GM12892 (cell line): Measurements from ENCODE around the gene LIG1. TPM values are rescaled to one million over a fixed set of nuclear protein-coding genes. Genes with fewer than 3 reads are reported as not detected.

Experiments used
- DNase-seq: peaks from one replicate; pipeline ENCODE4 v3.0.0; 2011; ENCODE audit not compliant: insufficient read length
- FAIRE-seq: peaks from 2 replicates; lab custom pipeline; 2011; peaks lifted over from hg19 to GRCh38; lab: Jason Lieb, UNC
- POLR2A ChIP-seq: IDR thresholded peaks from 2 replicates; pipeline ENCODE4 v1.6.1; 2011; ENCODE audit warnings: low read depth, low read length, control low read depth
- POLR2AphosphoS5 ChIP-seq: IDR thresholded peaks from 2 replicates; pipeline ENCODE4 v1.6.1; 2011; ENCODE audit warnings: low read depth, low read length, control low read depth
- TAF1 ChIP-seq: IDR thresholded peaks from 2 replicates; pipeline ENCODE4 v1.6.1; 2011; ENCODE audit warnings: low read depth, mild to moderate bottlenecking, control low read depth, low read length, borderline replicate concordance
- polyA plus RNA-seq: library from polyadenylated mRNA; unstranded; fragments of >200 nt; gene quantifications from one replicate; pipeline ENCODE4 v1.2.1, GENCODE V29; 2012; ENCODE audit warnings: missing spikeins, inconsistent platforms; ENCODE audit not compliant: missing spikeins

LIG1 gene
- polyA plus RNA-seq = 67.7 TPM

DNA sequence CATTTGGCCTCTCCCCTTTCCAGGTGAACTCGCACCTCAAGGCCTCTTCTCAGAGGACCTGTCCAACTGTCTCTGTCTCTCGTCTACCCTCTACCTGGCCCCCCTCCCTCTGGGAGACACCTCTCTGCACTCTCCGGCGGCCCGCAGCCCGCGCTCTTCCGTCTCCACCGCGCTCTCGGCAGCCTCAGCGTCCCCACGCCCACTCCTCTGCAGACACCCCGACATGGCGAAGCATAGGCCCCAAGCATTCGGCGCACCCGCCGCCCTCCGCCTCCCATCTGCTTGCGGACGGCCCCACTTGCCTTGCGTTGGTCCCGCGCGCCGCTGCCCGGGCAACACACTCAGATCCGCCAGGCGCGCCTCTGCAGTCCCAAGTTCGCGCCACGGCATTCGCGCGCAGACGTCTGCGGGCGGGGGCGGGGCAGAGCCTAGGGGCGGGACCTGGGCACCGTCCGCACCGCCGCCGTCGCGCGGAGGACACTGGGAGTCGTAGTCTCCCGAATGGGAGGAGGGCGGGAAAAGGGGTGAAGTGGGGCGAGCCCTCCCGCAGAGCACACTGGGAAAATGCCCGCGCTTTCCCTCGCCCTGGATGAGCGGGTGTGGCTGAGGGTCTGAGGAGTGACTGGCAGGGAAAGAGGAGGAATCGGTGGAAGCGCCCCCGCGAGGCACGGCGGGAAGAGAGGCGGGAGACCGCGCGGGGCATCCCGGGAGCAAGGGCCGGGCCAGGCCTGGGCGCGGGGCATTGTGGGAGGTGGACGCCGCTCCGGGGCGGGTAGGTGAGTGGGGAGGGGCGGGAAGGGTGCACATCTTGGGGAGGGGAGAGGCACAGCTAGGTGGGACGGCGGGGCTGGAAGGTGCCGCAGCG, at the start of gene LIG1, which contains the start of gene ZSWIM9:
Gene LIG1 (minus strand): TSS at position 406 of the 865 bp plus-strand sequence. CDS start 4,778 bp downstream, outside the sequence.
Gene ZSWIM9 (plus strand): TSS at position 742 of the 865 bp plus-strand sequence. CDS start 1,123 bp downstream, outside the sequence.
- FAIRE-seq = peak; percentile 97
- DNase-seq = peak; percentile 98
- TF ChIP-seq POLR2AphosphoS5 (no peak), POLR2A (peak; percentile 33; the same call in 1 of the 2 replicates), TAF1 (0 out of 2 replicates have a peak, but pooled peaks have one; percentile 14)

DNA sequence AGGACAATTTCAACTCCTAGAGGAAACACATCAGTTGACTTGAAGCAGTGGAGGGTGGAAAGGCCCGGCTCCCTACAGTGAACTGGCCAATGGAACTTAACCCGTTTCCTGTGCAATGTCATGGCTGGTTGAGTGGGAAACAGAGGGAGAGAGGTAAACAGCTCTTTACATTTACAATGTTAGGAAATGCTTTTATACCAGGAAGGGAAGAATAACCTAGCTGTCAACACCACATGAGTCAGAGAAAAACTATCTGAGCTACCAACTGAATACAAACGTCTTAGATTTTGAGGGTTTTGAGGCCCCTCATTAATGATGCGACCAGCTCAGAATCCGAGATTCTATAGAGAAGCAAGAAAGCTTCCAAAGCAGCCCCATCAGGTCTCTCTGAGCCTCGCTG, 48.9 kb upstream of the LIG1 start:
- FAIRE-seq = no peak
- no peak for DNase-seq
- TF ChIP-seq POLR2AphosphoS5 (no peak), POLR2A (no peak), TAF1 (no peak)

DNA sequence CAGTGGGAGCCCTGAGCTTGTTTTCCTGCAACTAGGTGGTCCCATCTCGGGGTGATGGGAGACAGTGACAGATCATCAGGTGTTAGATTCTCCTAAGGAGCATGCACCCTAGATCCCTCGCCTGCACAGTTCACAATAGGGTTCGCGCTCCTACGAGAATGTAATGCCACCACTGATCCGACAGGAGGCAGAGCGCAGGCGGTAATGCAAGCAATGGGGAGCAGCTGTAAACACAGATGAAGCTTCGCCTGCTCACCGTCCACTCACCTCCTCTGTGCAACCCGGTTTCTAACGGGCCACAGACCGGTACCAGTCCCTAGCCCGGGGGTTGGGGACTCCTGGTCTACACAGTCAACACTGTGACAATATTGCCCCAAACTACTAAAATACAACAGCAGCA, 46.8 kb upstream of the LIG1 start:
- DNase-seq = no peak
- TF ChIP-seq POLR2A = no peak
- no peak for TF ChIP-seq TAF1
- no peak for TF ChIP-seq POLR2AphosphoS5
- FAIRE-seq = no peak

DNA sequence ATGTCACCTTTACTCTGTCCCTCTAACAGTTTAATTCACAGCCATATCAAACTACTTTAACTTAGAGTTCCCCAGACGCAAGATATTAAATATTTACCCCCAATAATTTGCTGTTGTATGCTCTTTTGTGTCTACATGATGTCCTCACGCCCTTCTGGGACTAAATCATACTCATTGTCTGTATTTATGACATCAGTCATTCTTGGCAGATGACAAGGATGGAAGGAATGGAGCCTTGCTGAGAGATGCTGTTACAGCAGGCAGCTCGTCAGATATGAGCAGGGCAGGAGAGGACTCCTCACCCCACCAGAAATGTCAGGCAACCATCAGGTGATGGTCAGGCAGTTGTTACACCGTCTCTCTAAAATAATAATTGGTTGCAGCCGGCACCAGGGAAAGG, 43.8 kb upstream of the LIG1 start:
- DNase-seq = no peak
- TF ChIP-seq TAF1 (no peak), POLR2A (no peak), POLR2AphosphoS5 (no peak)
- no peak for FAIRE-seq

DNA sequence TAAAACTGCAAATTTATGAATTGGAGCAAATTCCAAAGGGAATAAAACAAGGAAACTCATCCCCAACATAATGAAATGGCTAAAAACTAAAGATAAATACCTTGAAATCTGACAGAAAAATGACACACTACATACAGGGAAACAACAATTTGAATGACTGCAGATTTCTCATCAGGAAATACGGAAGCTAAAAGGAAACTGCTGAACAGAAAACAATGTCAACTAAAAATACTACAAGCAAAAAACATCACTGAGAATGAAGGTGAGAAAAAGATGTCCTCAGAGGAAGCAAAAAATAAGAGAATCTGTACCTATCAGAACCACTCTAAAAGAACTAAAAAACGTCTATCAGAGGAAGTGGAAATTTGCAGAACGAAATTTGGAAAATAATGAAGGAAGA, 39.9 kb upstream of the LIG1 start:
- TF ChIP-seq POLR2AphosphoS5 (no peak), POLR2A (no peak), TAF1 (no peak)
- no peak for FAIRE-seq
- no peak for DNase-seq

GRCh38 chr19:48206397-48207093, 36.4 kb upstream of the LIG1 start:
- no peak for DNase-seq
- no peak for TF ChIP-seq TAF1
- FAIRE-seq = no peak

GRCh38 chr19:48203794-48204628, 33.9 kb upstream of the LIG1 start:
- peak; percentile 91 for DNase-seq

GRCh38 chr19:48203222-48203793, 33.2 kb upstream of the LIG1 start:
- DNase-seq (no peak), FAIRE-seq (peak; percentile 40)
- no peak for TF ChIP-seq POLR2A
- no peak for TF ChIP-seq POLR2AphosphoS5
- TF ChIP-seq TAF1 = no peak

More at GRCh38 chr19:48203794-48204628, 33.9 kb upstream of the LIG1 start:
- TF ChIP-seq TAF1 (peak; percentile 58; the same call in 1 of the 2 replicates), POLR2A (peak; percentile 84), POLR2AphosphoS5 (peak; percentile 81)
- FAIRE-seq = peak; percentile 96

- DNase-seq = no peak
- FAIRE-seq = no peak
- no peak for TF ChIP-seq TAF1
- no peak for TF ChIP-seq POLR2AphosphoS5
- TF ChIP-seq POLR2A = no peak
Observed at GRCh38 chr19:48196933-48197665, 27.0 kb upstream of the LIG1 start.

GRCh38 chr19:48196321-48196763, 26.2 kb upstream of the LIG1 start:
- no peak for DNase-seq

More at GRCh38 chr19:48196321-48196763, 26.2 kb upstream of the LIG1 start:
- FAIRE-seq = no peak
- no peak for TF ChIP-seq POLR2A
- no peak for TF ChIP-seq POLR2AphosphoS5
- no peak for TF ChIP-seq TAF1
